Retina (tissue), 1 donor: ENCODE measurements around the gene RPS2.

Experiments used
- DNase-seq: peaks from one replicate; pipeline ENCODE4 v3.0.0-alpha.2; 2016

Gene RPS2

DNA sequence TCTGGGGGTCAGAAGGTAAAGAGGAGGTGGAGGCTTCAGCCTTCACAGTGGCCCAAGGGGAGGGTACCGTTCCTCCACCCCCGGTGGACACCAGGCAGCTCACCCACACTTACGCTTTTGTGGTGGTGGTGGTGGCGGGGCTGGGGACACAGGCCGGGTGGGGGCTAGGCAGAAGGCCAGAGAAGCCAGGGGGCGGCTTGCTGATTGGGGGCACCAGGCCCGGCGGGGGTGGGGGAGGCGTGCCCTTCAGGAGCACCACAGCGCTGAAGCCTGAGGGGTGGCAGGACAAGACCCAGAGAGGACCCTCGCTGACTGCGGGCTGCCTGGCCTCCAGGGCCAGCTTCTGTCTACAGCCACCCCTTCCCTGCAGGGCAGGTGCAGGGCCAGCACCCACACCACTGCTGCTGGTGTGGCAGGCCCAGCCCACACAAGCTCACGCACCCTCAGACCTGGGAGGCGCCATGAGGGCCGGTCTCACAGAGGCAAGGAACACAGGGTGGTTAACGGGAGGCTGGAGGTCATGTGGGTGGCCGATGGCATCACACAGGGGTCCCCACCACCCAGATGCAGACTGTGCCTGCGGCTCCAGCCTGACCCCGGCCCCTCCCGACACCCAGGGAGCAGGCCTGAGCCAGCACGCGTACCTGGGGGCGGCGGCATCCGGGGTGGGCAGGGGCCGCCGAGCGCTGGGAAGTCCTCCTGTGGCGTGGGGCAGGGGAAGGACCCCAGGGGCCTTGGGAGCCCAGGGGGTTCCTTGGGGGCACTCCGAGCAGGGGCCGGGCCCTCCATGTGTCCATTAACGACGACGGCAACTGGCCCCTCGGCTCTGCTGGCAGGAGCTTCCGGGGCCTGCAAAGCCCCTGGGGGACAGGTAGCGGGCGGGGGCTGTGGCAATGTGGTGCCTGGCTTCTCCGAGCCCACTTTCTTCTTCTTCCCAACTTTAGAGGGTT, 34.5 kb upstream of the RPS2 start:
- no peak for DNase-seq

DNA sequence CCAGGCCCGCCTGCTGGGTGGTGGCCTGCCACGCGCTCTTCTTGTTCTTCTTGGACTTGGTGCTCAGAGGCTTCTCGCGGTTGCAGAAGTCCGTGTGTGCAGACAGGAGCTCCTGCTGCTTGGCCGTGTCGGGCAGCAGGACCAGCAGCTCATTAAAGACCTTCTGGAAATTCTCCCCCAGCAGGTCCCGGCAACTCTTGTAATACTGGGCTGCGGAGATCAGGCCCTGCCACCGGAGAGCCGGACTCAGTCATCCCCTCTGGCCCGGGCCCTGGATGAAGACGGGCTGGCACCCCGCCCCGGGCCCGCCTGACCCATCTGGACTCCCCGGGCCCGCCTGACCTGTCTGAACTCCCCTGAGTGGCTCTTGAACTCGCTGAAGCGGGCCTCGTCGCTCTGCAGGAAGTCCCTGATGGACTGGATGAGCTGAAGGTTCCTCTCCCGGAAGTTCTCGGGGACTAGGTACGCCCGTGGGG, 33.8 kb upstream of the RPS2 start:
- DNase-seq: no peak

DNA sequence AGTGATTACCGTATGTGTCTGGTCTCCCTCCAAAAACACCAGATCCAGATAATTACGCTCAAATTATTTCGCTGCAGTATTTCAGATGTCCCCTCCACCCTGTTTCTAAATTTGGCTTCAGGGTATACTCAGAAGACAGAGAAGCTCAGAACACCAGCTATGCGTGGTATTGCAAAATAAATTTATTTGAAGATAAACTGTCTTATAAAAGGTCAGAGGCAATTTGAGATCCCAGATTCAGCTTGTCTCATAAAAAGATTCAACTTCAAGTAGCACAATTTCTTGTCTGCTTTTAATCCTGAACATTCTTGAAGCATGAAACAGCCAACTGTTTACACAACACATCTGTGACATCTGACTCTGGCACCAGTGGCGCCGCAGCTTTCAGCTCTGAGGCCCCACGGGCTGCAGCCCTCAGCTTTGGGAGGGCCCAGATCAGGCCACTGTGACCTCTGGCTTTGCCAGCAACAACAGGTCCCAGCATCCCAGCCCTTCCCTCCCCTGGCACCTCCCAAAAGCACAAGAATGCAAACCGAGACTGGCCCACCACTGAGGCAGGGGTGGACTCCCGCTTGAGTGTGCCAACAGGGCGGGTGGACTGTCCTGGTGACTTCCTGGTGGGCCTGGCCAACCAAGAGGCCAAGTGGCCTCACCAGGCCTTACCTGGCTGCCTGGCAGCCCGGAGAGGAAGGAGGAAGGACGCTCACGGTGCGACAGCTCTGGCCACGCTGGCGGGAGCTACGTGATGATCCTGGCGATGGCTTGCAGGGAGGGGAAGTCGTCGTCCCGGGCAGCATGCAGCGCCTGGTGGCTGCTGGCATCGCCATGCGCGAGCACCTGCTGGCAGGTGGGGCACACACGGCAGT, 33.1 kb upstream of the RPS2 start:
- no peak for DNase-seq

DNA sequence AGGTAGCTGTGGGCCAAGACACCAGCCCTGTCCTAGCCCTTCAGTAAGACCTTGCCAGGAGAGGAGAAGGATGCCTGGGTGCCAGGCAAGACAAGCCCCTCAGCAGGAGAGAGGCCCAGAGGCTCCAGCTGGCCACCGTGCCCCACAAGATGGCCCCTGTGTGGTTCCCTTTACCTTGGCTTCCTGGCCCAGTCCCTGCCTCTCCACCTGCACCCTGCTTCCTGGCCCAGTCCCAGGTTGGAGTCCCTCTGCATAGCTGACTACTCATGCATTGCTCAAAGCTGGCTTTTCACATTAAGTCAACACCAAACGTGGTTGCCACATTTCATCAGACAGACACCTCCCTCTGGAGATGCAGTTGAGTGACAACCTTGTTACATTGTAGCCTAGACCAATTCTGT, 29.1 kb upstream of the RPS2 start:
- no peak for DNase-seq

GRCh38 chr16:1992704-1993317, 28.2 kb upstream of the RPS2 start:
- DNase-seq: peak; percentile 26

GRCh38 chr16:1991948-1992703, 27.5 kb upstream of the RPS2 start:
- DNase-seq: peak; percentile 83

DNA sequence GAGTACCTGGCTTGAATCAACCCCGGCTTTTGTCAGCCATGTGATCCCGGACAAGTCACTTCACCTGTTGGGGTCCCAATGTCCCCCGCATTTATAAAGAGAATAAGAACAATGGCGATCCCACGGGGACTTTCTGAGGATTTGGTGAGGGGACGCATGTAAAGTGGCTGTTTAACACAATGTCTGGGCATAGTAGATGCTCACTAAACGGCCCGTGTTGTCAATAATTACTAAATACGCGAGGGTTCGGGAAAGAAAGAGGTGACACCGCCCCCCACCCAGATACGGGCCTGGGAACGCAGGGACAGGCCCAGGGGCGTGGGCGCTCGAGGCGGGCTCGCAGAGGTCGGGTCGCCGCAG, 26.9 kb upstream of the RPS2 start:
- no peak for DNase-seq

DNA sequence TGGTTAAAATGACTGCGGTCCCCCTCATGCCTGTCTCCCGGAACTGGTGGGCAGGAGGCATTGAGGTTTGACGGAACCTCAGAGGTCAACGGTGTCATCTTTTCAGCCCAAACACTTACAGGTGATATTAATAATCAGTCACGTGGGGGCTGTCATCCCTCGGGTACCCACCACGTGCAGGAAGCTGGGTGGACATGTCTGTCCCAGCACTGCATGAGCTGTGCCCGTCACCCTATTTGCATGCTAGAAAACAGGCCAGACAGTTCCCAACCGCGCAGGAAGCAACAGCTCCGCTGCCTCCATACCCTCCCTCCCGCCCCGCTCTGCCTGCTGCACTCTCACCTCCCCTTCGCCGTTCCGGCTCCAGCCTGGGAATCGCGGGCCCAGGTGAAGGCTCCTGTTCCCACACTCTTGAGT, 26.5 kb upstream of the RPS2 start:
- peak; percentile 48 for DNase-seq

- DNase-seq: peak; percentile 48
Observed at GRCh38 chr16:1990351-1991134, 25.9 kb upstream of the RPS2 start.

DNA sequence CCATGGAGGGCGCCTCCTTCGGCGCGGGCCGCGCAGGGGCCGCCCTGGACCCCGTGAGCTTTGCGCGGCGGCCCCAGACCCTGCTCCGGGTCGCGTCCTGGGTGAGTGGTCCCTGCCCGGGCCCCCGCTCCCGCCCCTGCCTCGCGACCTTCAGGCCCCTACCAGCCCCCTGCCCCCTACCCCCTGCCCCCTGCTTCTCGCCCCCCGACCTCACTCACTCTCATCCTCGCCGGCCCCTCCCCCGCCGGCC, 25.4 kb upstream of the RPS2 start:
- no peak for DNase-seq

GRCh38 chr16:1989209-1990100, 24.8 kb upstream of the RPS2 start, which contains the start of gene SYNGR3:
Gene SYNGR3 (plus strand): TSS chr16:1989970. CDS start chr16:1990103, 133 bp downstream.
- DNase-seq: peak; percentile 44

DNA sequence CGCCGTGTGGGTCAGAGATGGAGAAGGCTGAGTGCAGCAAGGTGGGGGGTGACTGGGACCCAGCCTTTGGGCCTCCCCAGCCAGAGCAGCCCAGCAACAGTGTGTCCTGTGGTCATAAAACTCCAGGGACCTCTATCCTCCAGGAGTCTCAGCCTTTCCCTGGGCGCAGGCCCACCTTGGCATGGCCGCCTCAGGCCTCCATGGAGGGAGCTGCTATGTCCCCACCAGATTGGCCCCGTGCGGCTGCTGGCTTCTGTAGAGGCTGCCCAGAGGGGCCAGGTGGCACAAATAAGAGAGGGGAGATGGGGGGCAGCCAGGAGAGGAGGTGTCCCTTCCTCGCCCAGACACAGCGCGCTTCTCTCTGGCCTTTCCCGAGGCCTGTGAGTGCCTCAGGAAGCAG, 22.6 kb upstream of the RPS2 start:
- DNase-seq: no peak

DNA sequence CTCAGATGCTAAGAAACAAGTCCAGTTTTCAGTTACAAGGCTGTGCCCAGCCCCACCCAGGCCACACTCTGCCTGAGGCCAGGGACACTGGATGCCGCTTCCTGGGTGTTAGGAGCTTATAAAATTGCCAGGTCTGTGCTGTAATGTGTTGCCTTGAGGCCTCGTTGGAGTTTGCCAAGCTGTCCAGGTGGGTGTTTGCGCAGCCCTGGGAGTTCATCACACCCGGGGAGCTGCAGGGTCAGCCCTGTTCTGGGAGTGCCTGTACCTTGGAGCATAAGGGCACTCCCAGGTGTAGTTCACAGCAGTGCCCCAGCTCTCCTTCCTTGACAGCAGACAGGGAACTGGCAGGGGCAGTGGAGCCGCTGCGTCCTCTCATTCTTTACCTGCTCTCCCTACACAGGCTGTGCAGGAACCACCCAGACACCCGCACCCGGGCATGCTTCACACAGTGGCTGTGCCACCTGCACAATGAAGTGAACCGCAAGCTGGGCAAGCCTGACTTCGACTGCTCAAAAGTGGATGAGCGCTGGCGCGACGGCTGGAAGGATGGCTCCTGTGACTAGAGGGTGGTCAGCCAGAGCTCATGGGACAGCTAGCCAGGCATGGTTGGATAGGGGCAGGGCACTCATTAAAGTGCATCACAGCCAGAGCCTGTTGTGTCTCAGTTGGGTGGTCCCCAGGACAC, 21.0 kb upstream of the RPS2 start:
- no peak for DNase-seq

DNA sequence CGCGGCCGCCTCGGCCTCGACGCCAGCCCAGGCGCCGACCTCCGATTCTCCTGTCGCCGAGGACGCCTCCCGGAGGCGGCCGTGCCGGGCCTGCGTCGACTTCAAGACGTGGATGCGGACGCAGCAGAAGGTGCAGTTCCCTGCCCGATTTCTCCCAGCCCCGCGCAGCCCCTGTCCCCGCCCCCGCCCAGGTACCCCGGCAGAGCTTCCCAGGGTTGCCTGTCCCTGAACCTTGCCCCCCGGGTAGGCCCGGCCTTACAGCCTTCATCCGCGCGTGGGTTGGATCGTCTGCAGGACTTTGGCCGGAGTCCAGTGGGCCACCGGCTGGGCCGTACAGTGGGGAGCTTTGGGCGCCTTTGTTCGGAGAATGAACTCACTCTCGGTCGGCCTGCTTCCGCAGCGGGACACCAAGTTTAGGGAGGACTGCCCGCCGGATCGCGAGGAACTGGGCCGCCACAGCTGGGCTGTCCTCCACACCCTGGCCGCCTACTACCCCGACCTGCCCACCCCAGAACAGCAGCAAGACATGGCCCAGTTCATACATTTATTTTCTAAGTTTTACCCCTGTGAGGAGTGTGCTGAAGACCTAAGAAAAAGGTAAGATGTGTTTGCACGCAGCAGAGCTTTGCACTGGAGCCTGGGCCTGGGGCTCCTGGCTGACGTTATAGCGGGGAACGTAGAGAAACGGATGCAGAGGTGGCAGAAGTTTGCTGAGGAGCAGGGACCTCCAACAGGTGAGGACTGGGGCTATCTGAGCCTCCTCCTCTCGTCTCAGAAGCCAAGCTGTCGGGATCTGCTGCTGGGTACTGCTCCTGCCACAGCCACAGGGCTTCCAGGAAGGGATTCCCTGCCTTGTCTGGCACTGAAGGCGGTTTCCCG, 20.0 kb upstream of the RPS2 start:
- no peak for DNase-seq

GRCh38 chr16:1983544-1984346, 19.1 kb upstream of the RPS2 start, which contains the start of gene GFER:
Gene GFER (plus strand): TSS chr16:1984193. CDS start chr16:1984219, 26 bp downstream.
- DNase-seq: peak; percentile 97

DNA sequence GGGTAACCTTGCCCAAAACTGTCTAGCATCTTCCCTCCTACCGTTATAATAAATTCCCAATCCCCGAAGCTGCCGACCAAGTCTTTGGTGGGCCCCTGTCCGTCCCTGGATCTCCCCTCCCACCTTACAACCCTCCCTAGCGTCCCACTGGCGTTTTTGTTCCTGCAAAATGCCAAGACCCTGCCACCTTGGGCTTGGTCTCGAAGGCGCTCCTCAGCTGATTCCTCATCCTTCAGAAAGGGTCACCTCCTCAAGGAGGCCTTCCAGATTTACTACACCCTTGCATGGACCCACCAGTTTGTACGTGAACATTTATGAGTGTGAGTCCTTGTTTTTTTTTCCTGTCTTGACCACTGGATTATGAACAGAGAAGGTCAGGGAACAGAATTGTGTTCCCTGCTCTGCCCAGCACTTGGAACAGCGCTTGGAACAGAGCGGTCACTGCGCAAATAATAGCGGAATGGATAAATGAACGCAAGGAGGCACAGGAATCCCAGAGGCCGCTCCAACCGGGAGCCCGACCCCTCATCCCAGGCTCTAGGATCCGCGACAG, 18.4 kb upstream of the RPS2 start:
- DNase-seq: no peak

DNA sequence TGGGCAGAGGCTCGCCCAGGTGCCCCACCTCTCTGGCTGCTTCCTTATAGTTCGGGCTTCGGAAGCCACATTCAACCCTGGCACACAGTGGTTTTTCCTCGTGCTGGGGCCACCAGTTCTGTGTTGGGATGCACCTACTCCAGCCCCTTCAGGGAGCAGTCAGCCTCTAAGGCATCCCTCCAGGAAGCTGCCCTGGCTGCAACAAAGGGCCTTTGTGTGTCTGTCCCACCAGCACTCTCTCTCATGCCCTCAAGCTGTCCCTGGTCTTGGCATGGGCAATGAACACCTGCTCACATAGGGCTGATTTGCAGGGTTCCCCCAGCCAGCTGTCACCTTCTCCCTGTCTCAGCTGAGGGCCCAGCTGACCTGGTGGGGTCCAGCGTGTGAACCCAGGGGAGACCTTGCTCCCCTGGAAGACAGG, 17.4 kb upstream of the RPS2 start:
- peak; percentile 38 for DNase-seq

DNA sequence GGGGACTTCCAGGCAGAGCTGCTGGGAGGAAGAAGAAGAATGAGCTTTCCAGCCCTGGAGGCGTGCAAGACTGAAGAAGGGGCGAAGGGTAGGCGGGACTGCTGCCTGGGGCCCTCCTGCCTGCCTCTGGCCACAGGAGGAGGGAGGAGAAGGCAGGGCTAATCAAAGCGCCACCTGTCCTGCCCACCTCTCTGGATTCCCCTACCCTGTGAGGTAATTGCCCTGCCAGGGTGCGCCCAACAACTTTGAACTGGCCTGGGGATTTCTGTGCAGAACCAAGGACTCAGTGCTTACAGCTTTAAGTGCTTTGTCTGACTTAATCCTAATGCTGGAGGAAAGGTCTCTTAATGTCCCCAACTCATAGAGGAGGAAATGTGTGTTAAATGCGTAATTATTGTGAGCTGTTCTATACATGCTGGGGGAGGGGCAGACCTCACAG, 16.8 kb upstream of the RPS2 start, which contains the start of gene NOXO1:
NOXO1 (minus strand) TSS at position 72 of the 439 bp plus-strand sequence. CDS start 290 bp downstream, outside the sequence.
- DNase-seq: no peak
